GM23338 (cell line): ENCODE data around the gene NPHS1. TPM values are rescaled to one million over a fixed set of nuclear protein-coding genes. Genes with fewer than 3 reads are reported as not detected.

Experiments
- ATAC-seq: fragments of 200-7000 bp; cut with Tn5 transposase; 3 replicates; pipeline ENCODE4 v1.9.1; 2020
- DNase-seq: peaks from one replicate; pipeline ENCODE4 v3.0.0-alpha.2; 2015; ENCODE audit warnings: low spot score
- H2AFZ ChIP-seq: fragments of 200-600 bp; sonication (generic); 2 replicates; pipeline ENCODE4 v1.8.0; 2016; ENCODE audit warnings: antibody characterized with exemption, mild to moderate bottlenecking, moderate library complexity
- H3F3A ChIP-seq: fragments of 200-600 bp; sonication (generic); replicated peaks from 2 replicates; pipeline ENCODE4 v1.8.0; 2017; ENCODE audit warnings: antibody characterized with exemption, mixed run types, low read depth
- H3K27ac ChIP-seq: fragments of 200-600 bp; sonication (generic); 2 replicates; pipeline ENCODE4 v1.6.1; 2016; ENCODE audit warnings: low read depth
- H3K27me3 ChIP-seq: fragments of 200-600 bp; sonication (generic); 2 replicates; pipeline ENCODE4 v1.8.0; 2016; ENCODE audit warnings: mild to moderate bottlenecking, mixed run types, moderate library complexity; ENCODE audit not compliant: insufficient read depth
- H3K36me3 ChIP-seq: fragments of 200-600 bp; sonication (generic); 2 replicates; pipeline ENCODE4 v1.8.0; 2016; ENCODE audit warnings: mild to moderate bottlenecking; ENCODE audit not compliant: insufficient read depth
- H3K4me1 ChIP-seq: fragments of 200-600 bp; sonication (generic); 2 replicates; pipeline ENCODE4 v1.8.0; 2016; ENCODE audit warnings: mild to moderate bottlenecking, moderate library complexity; ENCODE audit not compliant: insufficient read depth
- H3K4me2 ChIP-seq: fragments of 200-600 bp; sonication (generic); 2 replicates; pipeline ENCODE4 v1.7.1; 2017; ENCODE audit warnings: mixed run types
- H3K4me3 ChIP-seq: fragments of 200-600 bp; sonication (generic); 2 replicates; pipeline ENCODE4 v1.6.1; 2016; ENCODE audit warnings: mixed run types
- H3K79me2 ChIP-seq: fragments of 200-600 bp; sonication (generic); replicated peaks from 2 replicates; pipeline ENCODE4 v1.8.0; 2017; ENCODE audit warnings: mild to moderate bottlenecking; ENCODE audit not compliant: insufficient read depth
- H3K9me2 ChIP-seq: fragments of 200-600 bp; sonication (generic); 2 replicates; pipeline ENCODE4 v1.8.0; 2017; ENCODE audit not compliant: insufficient read depth
- H4K20me1 ChIP-seq: fragments of 200-600 bp; sonication (generic); replicated peaks from 2 replicates; pipeline ENCODE4 v1.8.0; 2017; ENCODE audit warnings: mild to moderate bottlenecking; ENCODE audit not compliant: insufficient read depth
- H3K27ac Mint-ChIP-seq: 2 replicates; pipeline ENCODE4 v1.8.0; 2020; ENCODE audit warnings: inconsistent platforms, mild to moderate bottlenecking, moderate library complexity, mixed read lengths
- H3K27me3 Mint-ChIP-seq: 3 replicates; pipeline ENCODE4 v1.8.0; 2022; ENCODE audit warnings: low read depth, mild to moderate bottlenecking, moderate library complexity, mixed read lengths, inconsistent platforms; ENCODE audit not compliant: insufficient read depth, poor library complexity
- H3K36me3 Mint-ChIP-seq: 3 replicates; pipeline ENCODE4 v1.8.0; 2021; ENCODE audit warnings: low read depth, mild to moderate bottlenecking, inconsistent platforms, moderate library complexity, mixed read lengths
- H3K4me1 Mint-ChIP-seq: 3 replicates; pipeline ENCODE4 v1.8.0; 2020; ENCODE audit warnings: mild to moderate bottlenecking, inconsistent platforms, mixed read lengths
- H3K4me3 Mint-ChIP-seq: 3 replicates; pipeline ENCODE4 v1.8.0; 2021; ENCODE audit warnings: moderate library complexity, mild to moderate bottlenecking, inconsistent platforms, mixed read lengths
- H3K9me3 Mint-ChIP-seq: 3 replicates; pipeline ENCODE4 v1.8.0; 2020; ENCODE audit warnings: moderate library complexity, mild to moderate bottlenecking, inconsistent platforms, mixed read lengths
- CREB1 ChIP-seq: fragments of 250-450 bp; sonication (Bioruptor Pico); IDR thresholded peaks from 2 replicates; pipeline ENCODE4 v1.5.0; 2020; ENCODE audit warnings: low read depth, mild to moderate bottlenecking, moderate library complexity
- EZH2 ChIP-seq: fragments of 200-600 bp; sonication (generic); IDR thresholded peaks from one replicate; pipeline ENCODE4 v1.8.0; 2017; ENCODE audit warnings: antibody characterized with exemption, mild to moderate bottlenecking, low read depth; ENCODE audit not compliant: unreplicated experiment
- EZH2phosphoT487 ChIP-seq: fragments of 200-600 bp; sonication (generic); IDR thresholded peaks from one replicate; pipeline ENCODE4 v1.8.1; 2018; ENCODE audit warnings: antibody characterized with exemption; ENCODE audit not compliant: unreplicated experiment
- NANOG ChIP-seq: IDR thresholded peaks from 2 replicates; pipeline ENCODE4 v1.6.1; 2016; ENCODE audit warnings: antibody characterized with exemption, borderline replicate concordance
- POLR2AphosphoS5 ChIP-seq: IDR thresholded peaks from 2 replicates; pipeline ENCODE4 v1.6.1; 2016; ENCODE audit warnings: antibody characterized with exemption, low read depth
- ZNF114 ChIP-seq: fragments of 250-450 bp; sonication (Bioruptor Pico); IDR thresholded peaks from 2 replicates; pipeline ENCODE4 v1.5.0; 2020; ENCODE audit warnings: mild to moderate bottlenecking, moderate library complexity
- ZNF331 ChIP-seq: fragments of 250-450 bp; sonication (Bioruptor Pico); IDR thresholded peaks from 2 replicates; pipeline ENCODE4 v1.5.0; 2020; ENCODE audit warnings: low read depth, mild to moderate bottlenecking, moderate library complexity
- polyA plus RNA-seq: library from polyadenylated mRNA; unstranded; fragments of >200 nt; fragmentation: Nextera tagmentation; extraction: Ambion mirVana; gene quantifications from 2 replicates; pipeline ENCODE4 v1.2.1, GENCODE V29; 2016
- total RNA-seq: library from RNA; depleted of rRNA; stranded (reverse); fragments of >200 nt; shearing (Covaris generic); gene quantifications from 2 replicates; pipeline ENCODE4 v1.2.3, GENCODE V29; 2014
- TF ChIP-seq, protein P1 (sequence below): IDR thresholded peaks from 2 replicates; pipeline ENCODE4 v1.6.1; 2016; ENCODE audit warnings: antibody characterized with exemption
- TF ChIP-seq, protein P2 (sequence below), 2 experiments: fragments of 200-600 bp in 1 of 2; sonication (generic) in 1 of 2; conservative IDR thresholded peaks; 2 replicates each; pipeline versions ENCODE4 v1.5.1 to v1.6.1; 2016 to 2017; ENCODE audit warnings: antibody characterized with exemption in 2 of 2, low read depth in 2 of 2, mild to moderate bottlenecking in 2 of 2, moderate library complexity in 1 of 2
- TF ChIP-seq, protein P3 (sequence below): IDR thresholded peaks from one replicate; pipeline ENCODE4 v1.6.1; 2018; ENCODE audit warnings: antibody characterized with exemption; ENCODE audit not compliant: unreplicated experiment

NPHS1 gene
- total and polyA plus RNA-seq, 2 experiments from 2014 or later: 1.0 to 1.3 TPM

DNA sequence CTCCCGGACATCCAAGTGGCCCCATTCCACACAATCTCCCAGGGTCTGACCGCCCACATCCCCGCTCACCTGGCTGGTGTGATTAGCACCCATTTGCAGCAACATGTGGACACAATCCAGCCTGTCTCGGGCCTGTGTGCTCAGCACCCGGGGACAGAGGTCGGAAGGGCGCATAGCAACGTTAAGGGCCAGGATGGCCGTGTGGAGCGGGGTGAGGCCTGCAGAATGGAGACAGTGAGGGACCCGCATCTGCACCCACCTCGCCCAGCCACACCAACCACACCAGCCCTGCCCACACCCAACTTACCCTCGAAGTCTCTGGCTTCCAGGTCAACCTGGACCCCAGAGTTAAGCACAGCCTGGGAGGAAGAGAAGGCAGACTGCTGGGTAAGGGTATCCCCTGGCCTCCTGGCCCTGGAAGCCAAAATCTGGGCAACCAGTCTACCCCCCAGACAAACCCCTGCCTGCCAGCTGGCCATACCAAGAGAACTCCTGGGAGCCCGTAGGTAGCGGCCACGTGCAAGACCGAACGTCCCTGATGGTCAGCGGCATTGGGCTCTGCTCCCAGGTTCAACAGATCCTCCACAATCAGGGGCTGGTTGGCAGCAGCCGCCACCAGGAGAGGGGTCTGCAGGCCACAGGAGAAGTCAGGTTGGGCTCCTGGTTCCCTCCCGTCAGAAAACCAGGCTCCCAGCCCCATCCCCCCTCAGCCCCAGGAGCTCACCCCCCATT is 43.8 kb upstream of the NPHS1 start:
- no peak overlapping the region; the same call in 2 of the 3 replicates for H3K4me3 Mint-ChIP-seq
- H3K4me2 ChIP-seq: no peak overlapping the region

More for the DNA sequence above, 43.8 kb upstream of the NPHS1 start:
- H4K20me1 ChIP-seq: peaks cover 10% of the 10 kb centered on the region
- DNase-seq: no peak
- Mint-ChIP-seq H3K27me3 (peaks cover 7% of the 10 kb centered on the region), H3K4me1 (peaks cover 4% of the 10 kb centered on the region; the same call in 2 of the 3 replicates), H3K36me3 (peaks cover 38% of the 10 kb centered on the region), H3K9me3 (no peaks in the 10 kb centered on the region), H3K27ac (no peak overlapping the region)
- H3K79me2 ChIP-seq: peaks cover 13% of the 10 kb centered on the region
- H3K4me1 ChIP-seq: peaks cover 6% of the 10 kb centered on the region
- no peak overlapping the region for H3K27ac ChIP-seq
- H3K36me3 ChIP-seq: peaks cover 21% of the 10 kb centered on the region
- no peak overlapping the region for H2AFZ ChIP-seq
- ATAC-seq: no peak
- no peaks in the 10 kb centered on the region for H3K9me2 ChIP-seq
- no peak for TF ChIP-seq NANOG
- TF ChIP-seq, protein P1, sequence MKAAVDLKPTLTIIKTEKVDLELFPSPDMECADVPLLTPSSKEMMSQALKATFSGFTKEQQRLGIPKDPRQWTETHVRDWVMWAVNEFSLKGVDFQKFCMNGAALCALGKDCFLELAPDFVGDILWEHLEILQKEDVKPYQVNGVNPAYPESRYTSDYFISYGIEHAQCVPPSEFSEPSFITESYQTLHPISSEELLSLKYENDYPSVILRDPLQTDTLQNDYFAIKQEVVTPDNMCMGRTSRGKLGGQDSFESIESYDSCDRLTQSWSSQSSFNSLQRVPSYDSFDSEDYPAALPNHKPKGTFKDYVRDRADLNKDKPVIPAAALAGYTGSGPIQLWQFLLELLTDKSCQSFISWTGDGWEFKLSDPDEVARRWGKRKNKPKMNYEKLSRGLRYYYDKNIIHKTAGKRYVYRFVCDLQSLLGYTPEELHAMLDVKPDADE: no peak
- no peak for TF ChIP-seq ZNF114 (CRISPR knock-in tag)
- TF ChIP-seq, protein P2, sequence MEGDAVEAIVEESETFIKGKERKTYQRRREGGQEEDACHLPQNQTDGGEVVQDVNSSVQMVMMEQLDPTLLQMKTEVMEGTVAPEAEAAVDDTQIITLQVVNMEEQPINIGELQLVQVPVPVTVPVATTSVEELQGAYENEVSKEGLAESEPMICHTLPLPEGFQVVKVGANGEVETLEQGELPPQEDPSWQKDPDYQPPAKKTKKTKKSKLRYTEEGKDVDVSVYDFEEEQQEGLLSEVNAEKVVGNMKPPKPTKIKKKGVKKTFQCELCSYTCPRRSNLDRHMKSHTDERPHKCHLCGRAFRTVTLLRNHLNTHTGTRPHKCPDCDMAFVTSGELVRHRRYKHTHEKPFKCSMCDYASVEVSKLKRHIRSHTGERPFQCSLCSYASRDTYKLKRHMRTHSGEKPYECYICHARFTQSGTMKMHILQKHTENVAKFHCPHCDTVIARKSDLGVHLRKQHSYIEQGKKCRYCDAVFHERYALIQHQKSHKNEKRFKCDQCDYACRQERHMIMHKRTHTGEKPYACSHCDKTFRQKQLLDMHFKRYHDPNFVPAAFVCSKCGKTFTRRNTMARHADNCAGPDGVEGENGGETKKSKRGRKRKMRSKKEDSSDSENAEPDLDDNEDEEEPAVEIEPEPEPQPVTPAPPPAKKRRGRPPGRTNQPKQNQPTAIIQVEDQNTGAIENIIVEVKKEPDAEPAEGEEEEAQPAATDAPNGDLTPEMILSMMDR (conservative IDR thresholded peaks at IDR 0.05; ENCODE audit: low read depth in 2 of 2): no peak
- no peak for TF ChIP-seq CREB1
- TF ChIP-seq EZH2phosphoT487: no peak
- TF ChIP-seq POLR2AphosphoS5: no peak
- TF ChIP-seq, protein P3, sequence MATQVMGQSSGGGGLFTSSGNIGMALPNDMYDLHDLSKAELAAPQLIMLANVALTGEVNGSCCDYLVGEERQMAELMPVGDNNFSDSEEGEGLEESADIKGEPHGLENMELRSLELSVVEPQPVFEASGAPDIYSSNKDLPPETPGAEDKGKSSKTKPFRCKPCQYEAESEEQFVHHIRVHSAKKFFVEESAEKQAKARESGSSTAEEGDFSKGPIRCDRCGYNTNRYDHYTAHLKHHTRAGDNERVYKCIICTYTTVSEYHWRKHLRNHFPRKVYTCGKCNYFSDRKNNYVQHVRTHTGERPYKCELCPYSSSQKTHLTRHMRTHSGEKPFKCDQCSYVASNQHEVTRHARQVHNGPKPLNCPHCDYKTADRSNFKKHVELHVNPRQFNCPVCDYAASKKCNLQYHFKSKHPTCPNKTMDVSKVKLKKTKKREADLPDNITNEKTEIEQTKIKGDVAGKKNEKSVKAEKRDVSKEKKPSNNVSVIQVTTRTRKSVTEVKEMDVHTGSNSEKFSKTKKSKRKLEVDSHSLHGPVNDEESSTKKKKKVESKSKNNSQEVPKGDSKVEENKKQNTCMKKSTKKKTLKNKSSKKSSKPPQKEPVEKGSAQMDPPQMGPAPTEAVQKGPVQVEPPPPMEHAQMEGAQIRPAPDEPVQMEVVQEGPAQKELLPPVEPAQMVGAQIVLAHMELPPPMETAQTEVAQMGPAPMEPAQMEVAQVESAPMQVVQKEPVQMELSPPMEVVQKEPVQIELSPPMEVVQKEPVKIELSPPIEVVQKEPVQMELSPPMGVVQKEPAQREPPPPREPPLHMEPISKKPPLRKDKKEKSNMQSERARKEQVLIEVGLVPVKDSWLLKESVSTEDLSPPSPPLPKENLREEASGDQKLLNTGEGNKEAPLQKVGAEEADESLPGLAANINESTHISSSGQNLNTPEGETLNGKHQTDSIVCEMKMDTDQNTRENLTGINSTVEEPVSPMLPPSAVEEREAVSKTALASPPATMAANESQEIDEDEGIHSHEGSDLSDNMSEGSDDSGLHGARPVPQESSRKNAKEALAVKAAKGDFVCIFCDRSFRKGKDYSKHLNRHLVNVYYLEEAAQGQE: no peak
- TF ChIP-seq EZH2: no peak
- TF ChIP-seq ZNF331 (CRISPR knock-in tag): no peak
- H3F3A ChIP-seq: 0 out of 2 replicates have a peak, but pooled peaks cover 10% of the 10 kb centered on the region
- H3K27me3 ChIP-seq: no peaks in the 10 kb centered on the region
- H3K4me3 ChIP-seq: no peak overlapping the region
